Measurements from ENCODE around the gene RALA. TPM values are rescaled to one million over a fixed set of nuclear protein-coding genes. Genes with fewer than 3 reads are reported as not detected.

Gene RALA
- total RNA-seq, 1 donor from 2014 or later = 23.8 TPM

DNA sequence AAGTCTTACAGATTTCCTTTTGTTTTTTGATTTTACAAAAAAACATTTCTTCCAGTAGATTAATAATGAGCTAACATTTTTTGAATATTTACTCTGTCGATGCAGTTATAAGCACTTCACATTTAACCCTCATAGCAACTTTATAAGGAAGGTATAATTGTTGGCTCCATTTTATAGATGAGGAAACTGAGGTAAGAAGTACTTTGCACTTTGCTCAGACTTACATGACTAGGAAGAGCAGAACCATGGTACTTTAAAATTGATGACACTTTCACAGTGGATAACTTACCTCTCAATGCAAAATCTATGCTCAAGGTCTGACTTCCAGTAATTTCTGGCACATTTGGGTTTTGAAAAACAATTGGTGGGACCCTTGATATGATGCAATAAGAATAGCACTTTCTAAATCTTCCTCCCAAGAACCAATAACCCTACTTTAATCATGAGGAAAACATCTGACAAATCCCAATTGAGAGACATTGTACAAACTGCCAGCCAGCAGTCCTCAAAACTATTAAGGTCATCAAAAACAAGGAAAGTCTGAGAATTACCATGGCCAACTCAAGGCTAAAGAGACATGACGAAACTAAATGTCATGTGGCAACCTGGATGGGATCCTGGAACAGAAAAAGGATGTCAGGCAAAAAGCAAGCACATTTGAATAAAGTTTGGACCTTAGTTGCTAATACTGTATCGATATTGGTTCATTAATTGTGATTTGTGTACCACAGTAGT lies 72.6 kb downstream of the RALA start:
- TF ChIP-seq, protein P1, sequence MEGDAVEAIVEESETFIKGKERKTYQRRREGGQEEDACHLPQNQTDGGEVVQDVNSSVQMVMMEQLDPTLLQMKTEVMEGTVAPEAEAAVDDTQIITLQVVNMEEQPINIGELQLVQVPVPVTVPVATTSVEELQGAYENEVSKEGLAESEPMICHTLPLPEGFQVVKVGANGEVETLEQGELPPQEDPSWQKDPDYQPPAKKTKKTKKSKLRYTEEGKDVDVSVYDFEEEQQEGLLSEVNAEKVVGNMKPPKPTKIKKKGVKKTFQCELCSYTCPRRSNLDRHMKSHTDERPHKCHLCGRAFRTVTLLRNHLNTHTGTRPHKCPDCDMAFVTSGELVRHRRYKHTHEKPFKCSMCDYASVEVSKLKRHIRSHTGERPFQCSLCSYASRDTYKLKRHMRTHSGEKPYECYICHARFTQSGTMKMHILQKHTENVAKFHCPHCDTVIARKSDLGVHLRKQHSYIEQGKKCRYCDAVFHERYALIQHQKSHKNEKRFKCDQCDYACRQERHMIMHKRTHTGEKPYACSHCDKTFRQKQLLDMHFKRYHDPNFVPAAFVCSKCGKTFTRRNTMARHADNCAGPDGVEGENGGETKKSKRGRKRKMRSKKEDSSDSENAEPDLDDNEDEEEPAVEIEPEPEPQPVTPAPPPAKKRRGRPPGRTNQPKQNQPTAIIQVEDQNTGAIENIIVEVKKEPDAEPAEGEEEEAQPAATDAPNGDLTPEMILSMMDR (conservative IDR thresholded peaks at IDR 0.05; ENCODE audit: low read depth, low read length) = no peak
- no peak for DNase-seq (ENCODE audit: low read depth)
- no peak overlapping the region for H3K4me3 ChIP-seq (ENCODE audit: low read depth, low read length)

- no peak overlapping the region for H3K4me3 ChIP-seq (ENCODE audit: low read depth, low read length)
- no peak for DNase-seq (ENCODE audit: low read depth)
- TF ChIP-seq, protein P1 (conservative IDR thresholded peaks at IDR 0.05; ENCODE audit: low read depth, low read length) = no peak
Observed at GRCh38 chr7:39696631-39697030, 73.3 kb downstream of the RALA start.

DNA sequence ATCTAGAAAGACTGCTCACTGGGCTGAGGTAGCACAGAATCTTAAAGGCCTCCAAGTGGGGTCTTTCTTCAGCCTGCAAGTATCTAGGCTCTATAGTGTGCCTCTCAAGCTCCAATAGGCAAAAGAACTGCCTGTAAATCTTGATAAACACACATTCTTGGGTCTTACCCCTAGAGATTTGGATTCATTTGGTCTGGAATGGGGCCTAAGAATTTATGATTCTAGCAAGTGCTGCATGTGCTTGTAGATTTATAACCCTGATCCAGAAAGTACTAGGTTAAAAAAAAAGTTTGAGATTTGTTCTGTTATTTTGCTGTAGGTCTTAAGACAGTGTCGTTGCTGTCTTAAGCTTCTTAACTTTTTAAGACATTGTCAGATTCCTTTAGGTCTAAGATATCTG lies 74.1 kb downstream of the RALA start:
- TF ChIP-seq, protein P1 (conservative IDR thresholded peaks at IDR 0.05; ENCODE audit: low read depth, low read length) = no peak
- DNase-seq (ENCODE audit: low read depth) = no peak
- H3K4me3 ChIP-seq (ENCODE audit: low read depth, low read length) = no peak overlapping the region

DNA sequence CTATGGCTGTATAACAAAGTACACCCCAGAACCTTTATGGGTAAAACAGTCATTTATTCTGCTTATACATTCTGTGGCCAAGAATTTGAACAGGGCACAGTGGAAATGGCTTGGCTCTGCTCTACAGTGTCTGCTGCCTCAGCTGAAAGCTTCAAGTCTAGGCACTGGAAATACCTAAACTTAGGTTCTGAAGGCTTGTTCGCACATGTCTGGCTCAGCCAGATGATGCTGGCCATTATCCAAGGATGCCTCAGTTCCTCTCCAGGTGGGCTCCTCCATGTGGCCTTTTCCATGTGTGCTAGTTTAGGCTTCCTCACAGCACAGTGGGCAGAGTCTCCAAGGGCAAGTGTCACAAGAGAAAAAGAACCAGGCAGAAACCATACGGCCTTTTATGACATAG lies 76.8 kb downstream of the RALA start:
- no peak overlapping the region for H3K4me3 ChIP-seq (ENCODE audit: low read depth, low read length)
- no peak for DNase-seq (ENCODE audit: low read depth)
- TF ChIP-seq, protein P1 (conservative IDR thresholded peaks at IDR 0.05; ENCODE audit: low read depth, low read length) = no peak

- no peak overlapping the region for H3K4me3 ChIP-seq (ENCODE audit: low read depth, low read length)
- TF ChIP-seq, protein P1 (conservative IDR thresholded peaks at IDR 0.05; ENCODE audit: low read depth, low read length) = no peak
- no peak for DNase-seq (ENCODE audit: low read depth)
Observed at GRCh38 chr7:39700932-39701331, 77.6 kb downstream of the RALA start.

DNA sequence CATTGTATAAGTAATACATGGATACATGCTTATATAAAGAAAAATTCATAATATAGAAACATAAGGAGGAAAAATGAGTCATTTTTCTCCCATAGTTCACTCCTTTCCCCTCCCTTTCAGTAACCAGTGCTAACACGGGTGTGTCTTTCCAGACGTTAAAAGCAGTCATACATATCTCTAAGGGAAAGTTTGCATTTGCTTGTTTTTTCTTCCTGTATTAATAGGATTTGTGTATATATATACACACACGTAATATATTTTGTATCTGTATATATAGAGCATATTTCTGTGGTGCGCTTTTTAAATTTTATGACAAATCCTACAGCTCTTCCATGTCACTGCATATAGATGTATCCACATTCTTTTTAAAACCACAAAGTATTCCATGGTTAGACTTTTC lies 78.8 kb downstream of the RALA start:
- DNase-seq (ENCODE audit: low read depth) = no peak
- no peak overlapping the region for H3K4me3 ChIP-seq (ENCODE audit: low read depth, low read length)

More for the DNA sequence above, 78.8 kb downstream of the RALA start:
- TF ChIP-seq, protein P1 (conservative IDR thresholded peaks at IDR 0.05; ENCODE audit: low read depth, low read length) = no peak

Measured in epithelial cell of proximal tubule (primary cell).